GM21528 (cell line): ENCODE measurements around the gene MYOM1.

ENCODE experiments used
- ATAC-seq: cut with Tn5 transposase; IDR thresholded peaks from one replicate; pipeline ENCODE4 v1.9.1; 2021; ENCODE audit warnings: mild to moderate bottlenecking, moderate library complexity; ENCODE audit not compliant: unreplicated experiment, low FRiP score

The MYOM1 gene

GRCh38 chr18:3122851-3123250 lies 96.9 kb downstream of the MYOM1 start:
- no peak for ATAC-seq

- ATAC-seq = no peak
Measured at GRCh38 chr18:3121259-3121658, 98.5 kb downstream of the MYOM1 start.

GRCh38 chr18:3120356-3120755 lies 99.4 kb downstream of the MYOM1 start:
- ATAC-seq = no peak

- ATAC-seq = no peak
Measured at GRCh38 chr18:3119401-3120341, 100.1 kb downstream of the MYOM1 start.

GRCh38 chr18:3118195-3119010 lies 101.4 kb downstream of the MYOM1 start:
- no peak for ATAC-seq

- ATAC-seq = no peak
Measured at GRCh38 chr18:3117493-3118192, 102.1 kb downstream of the MYOM1 start.

- ATAC-seq = no peak
Measured at GRCh38 chr18:3115447-3116030, 104.2 kb downstream of the MYOM1 start.

GRCh38 chr18:3114451-3114850 lies 105.3 kb downstream of the MYOM1 start:
- ATAC-seq = no peak

- ATAC-seq = no peak
Measured at GRCh38 chr18:3114026-3114425, 105.7 kb downstream of the MYOM1 start.

- ATAC-seq = no peak
Measured at GRCh38 chr18:3111523-3112240, 108.1 kb downstream of the MYOM1 start.

- no peak for ATAC-seq
Measured at GRCh38 chr18:3110034-3110752, 109.6 kb downstream of the MYOM1 start.

GRCh38 chr18:3107740-3108151 lies 112.0 kb downstream of the MYOM1 start:
- no peak for ATAC-seq

GRCh38 chr18:3104190-3105054 lies 115.3 kb downstream of the MYOM1 start:
- ATAC-seq = no peak

GRCh38 chr18:3103576-3103975 lies 116.2 kb downstream of the MYOM1 start:
- no peak for ATAC-seq

- ATAC-seq = no peak
Measured at GRCh38 chr18:3102983-3103382, 116.8 kb downstream of the MYOM1 start.

GRCh38 chr18:3100498-3101132 lies 119.2 kb downstream of the MYOM1 start:
- ATAC-seq = no peak

GRCh38 chr18:3099327-3099726 lies 120.4 kb downstream of the MYOM1 start:
- no peak for ATAC-seq

GRCh38 chr18:3097082-3097481 lies 122.7 kb downstream of the MYOM1 start:
- ATAC-seq = no peak
